H1 (cell line): ENCODE measurements around the gene KHDRBS1. TPM values are rescaled to one million over a fixed set of nuclear protein-coding genes. Genes with fewer than 3 reads are reported as not detected.

Source experiments
- CTCF ChIA-PET: fragments of 300-600 bp; sonication (Branson Sonifier 250); formaldehyde crosslinking; loops from one replicate; lab custom pipeline; 2021; ENCODE audit not compliant: partially characterized antibody; lab: Charles Lee
- POLR2A ChIA-PET: fragments of 300-600 bp; sonication (Branson Sonifier 250); formaldehyde crosslinking; loops from one replicate; lab custom pipeline; 2021; ENCODE audit warnings: inconsistent platforms; ENCODE audit not compliant: partially characterized antibody; lab: Charles Lee
- DNase-seq, 2 experiments: peaks; one replicate each; pipeline versions ENCODE4 v3.0.0 to v3.0.0-alpha.2; 2010 to 2022; ENCODE audit warnings: low spot score in 2 of 2, low read depth in 1 of 2, mixed read lengths in 1 of 2
- FAIRE-seq: peaks from 2 replicates; lab custom pipeline; 2011; peaks lifted over from hg19 to GRCh38; lab: Jason Lieb, UNC
- H2AFZ ChIP-seq: 2 replicates; pipeline ENCODE4 v1.8.1; 2012; ENCODE audit warnings: low read length, inconsistent platforms
- H2AK5ac ChIP-seq: 2 replicates; pipeline ENCODE4 v1.6.1; 2013; ENCODE audit warnings: low read depth, low read length
- H2BK120ac ChIP-seq: replicated peaks from 2 replicates; pipeline ENCODE3; 2013; ENCODE audit warnings: low read depth, low read length, inconsistent platforms
- H2BK12ac ChIP-seq: 2 replicates; pipeline ENCODE4 v1.6.1; 2013; ENCODE audit warnings: low read depth, low read length
- H2BK15ac ChIP-seq: 2 replicates; pipeline ENCODE4 v1.6.1; 2013; ENCODE audit warnings: low read length
- H2BK20ac ChIP-seq: 2 replicates; pipeline ENCODE4 v1.6.1; 2013; ENCODE audit warnings: low read length
- H2BK5ac ChIP-seq: 2 replicates; pipeline ENCODE4 v1.6.1; 2013; ENCODE audit warnings: low read depth, low read length
- H3K14ac ChIP-seq: 2 replicates; pipeline ENCODE4 v1.6.1; 2013; ENCODE audit warnings: inconsistent platforms; ENCODE audit not compliant: insufficient read length
- H3K18ac ChIP-seq: 2 replicates; pipeline ENCODE4 v1.6.1; 2013; ENCODE audit warnings: low read length; ENCODE audit errors: extremely low read depth
- H3K23ac ChIP-seq: 2 replicates; pipeline ENCODE4 v1.6.1; 2013; ENCODE audit warnings: inconsistent platforms; ENCODE audit not compliant: insufficient read length
- H3K23me2 ChIP-seq: 2 replicates; pipeline ENCODE4 v1.6.1; 2013; ENCODE audit warnings: low read depth, low read length
- H3K27ac ChIP-seq: 2 replicates; pipeline ENCODE4 v1.6.1; 2011; ENCODE audit warnings: low read depth, low read length, inconsistent platforms
- H3K27me3 ChIP-seq, 4 experiments: replicated peaks in 1 of 4; 1 replicate in 1 of 4; 2 replicates in 3 of 4; pipeline versions ENCODE4 v1.6.1 to v1.8.1; 2011 to 2013; ENCODE audit warnings: low read length in 3 of 4, mild to moderate bottlenecking in 3 of 4, inconsistent platforms in 2 of 4, mixed read lengths in 2 of 4, moderate library complexity in 1 of 4; ENCODE audit not compliant: control insufficient read depth in 3 of 4, insufficient read depth in 3 of 4; ENCODE audit errors: extremely low read depth in 1 of 4
- H3K36me3 ChIP-seq, 4 experiments: 2 replicates each; pipeline versions ENCODE4 v1.6.1 to v1.8.1; 2011 to 2013; ENCODE audit warnings: mild to moderate bottlenecking in 4 of 4, low read length in 3 of 4, moderate library complexity in 2 of 4, control low read depth in 1 of 4, inconsistent platforms in 1 of 4; ENCODE audit not compliant: insufficient read depth in 4 of 4, control insufficient read depth in 2 of 4
- H3K4ac ChIP-seq: replicated peaks from 2 replicates; pipeline ENCODE3; 2013; ENCODE audit warnings: low read length, low read depth, mixed read lengths, inconsistent platforms; ENCODE audit not compliant: insufficient read length
- H3K4me1 ChIP-seq, 4 experiments: replicated peaks in 1 of 4; 1 replicate in 1 of 4; 2 replicates in 3 of 4; pipeline versions ENCODE4 v1.6.1 to v1.8.1; 2011 to 2013; ENCODE audit warnings: low read length in 3 of 4, inconsistent platforms in 2 of 4, mixed read lengths in 1 of 4; ENCODE audit not compliant: insufficient read depth in 4 of 4, control insufficient read depth in 3 of 4
- H3K4me2 ChIP-seq, 2 experiments: 2 replicates each; pipeline versions ENCODE4 v1.6.1 to v1.8.1; 2011 to 2013; ENCODE audit warnings: low read depth in 2 of 2, low read length in 2 of 2, control low read depth in 1 of 2, inconsistent platforms in 1 of 2, mild to moderate bottlenecking in 1 of 2; ENCODE audit not compliant: insufficient read depth in 1 of 2
- H3K4me3 ChIP-seq, 4 experiments: fragments of 200-600, 300-600 bp in 1 of 4; sonication (generic), shearing (Covaris generic), sonication (Bioruptor Twin) in 1 of 4; 2 replicates each; pipeline versions ENCODE4 v1.5.1 to v1.8.1; 2011 to 2016; ENCODE audit warnings: low read length in 4 of 4, low read depth in 3 of 4, control low read depth in 2 of 4, inconsistent platforms in 2 of 4, mild to moderate bottlenecking in 2 of 4, mixed read lengths in 1 of 4, moderate library complexity in 1 of 4; ENCODE audit not compliant: insufficient read depth in 2 of 4; ENCODE audit errors: extremely low read depth in 1 of 4
- H3K56ac ChIP-seq: replicated peaks from 2 replicates; pipeline ENCODE3; 2013; ENCODE audit warnings: low read depth, mild to moderate bottlenecking, mixed read lengths, low read length, inconsistent platforms; ENCODE audit not compliant: insufficient read length
- H3K79me1 ChIP-seq: 2 replicates; pipeline ENCODE4 v1.6.1; 2013; ENCODE audit warnings: low read depth, low read length, control low read depth
- H3K79me2 ChIP-seq, 2 experiments: 2 replicates each; pipeline versions ENCODE4 v1.6.1 to v1.8.1; 2012 to 2013; ENCODE audit warnings: low read length in 2 of 2, mild to moderate bottlenecking in 2 of 2, inconsistent platforms in 1 of 2; ENCODE audit not compliant: insufficient read depth in 2 of 2, control insufficient read depth in 1 of 2
- H3K9ac ChIP-seq, 4 experiments: replicated peaks in 1 of 4; 1 replicate in 1 of 4; 2 replicates in 3 of 4; pipeline versions ENCODE4 v1.6.1 to v1.8.1; 2011 to 2013; ENCODE audit warnings: low read depth in 3 of 4, low read length in 3 of 4, control low read depth in 2 of 4, mild to moderate bottlenecking in 2 of 4, moderate library complexity in 2 of 4, inconsistent platforms in 1 of 4; ENCODE audit errors: extremely low read depth in 1 of 4
- H3K9me3 ChIP-seq, 2 experiments: 2 replicates each; pipeline versions ENCODE4 v1.6.1 to v1.8.1; 2012 to 2013; ENCODE audit warnings: mild to moderate bottlenecking in 2 of 2, moderate library complexity in 2 of 2, control low read depth in 1 of 2, inconsistent platforms in 1 of 2, low read depth in 1 of 2, low read length in 1 of 2, mixed read lengths in 1 of 2; ENCODE audit not compliant: insufficient read depth in 2 of 2
- H4K20me1 ChIP-seq, 2 experiments: replicated peaks in 1 of 2; 2 replicates each; pipeline versions ENCODE3 to v1.8.1; 2011 to 2013; ENCODE audit warnings: inconsistent platforms in 2 of 2, low read length in 2 of 2, mild to moderate bottlenecking in 1 of 2; ENCODE audit not compliant: insufficient read depth in 2 of 2, control insufficient read depth in 1 of 2
- H4K5ac ChIP-seq: 2 replicates; pipeline ENCODE4 v1.6.1; 2013; ENCODE audit warnings: low read length, low read depth, mixed read lengths, inconsistent platforms; ENCODE audit not compliant: insufficient read length
- H4K8ac ChIP-seq: 2 replicates; pipeline ENCODE4 v1.8.0; 2013; ENCODE audit warnings: mild to moderate bottlenecking, moderate library complexity, low read length, inconsistent platforms; ENCODE audit not compliant: insufficient read depth; ENCODE audit errors: extremely low read depth
- H4K91ac ChIP-seq: replicated peaks from 2 replicates; pipeline ENCODE3; 2013; ENCODE audit warnings: low read length, mixed read lengths, inconsistent platforms; ENCODE audit not compliant: insufficient read length
- CBX5 ChIP-seq: fragments of 300-800, 300-1000 bp; sonication (generic); IDR thresholded peaks from 2 replicates; pipeline ENCODE4 v1.7.1; 2016; ENCODE audit warnings: antibody characterized with exemption, low read length, low read depth
- CBX8 ChIP-seq: fragments of 300-800, 300-1000 bp; sonication (generic); IDR thresholded peaks from 2 replicates; pipeline ENCODE4 v1.7.1; 2016; ENCODE audit warnings: low read depth, low read length, borderline replicate concordance
- CEBPB ChIP-seq: IDR thresholded peaks from 2 replicates; pipeline ENCODE4 v1.6.1; 2012; ENCODE audit warnings: low read depth, low read length
- CHD1 ChIP-seq: IDR thresholded peaks from 2 replicates; pipeline ENCODE4 v1.6.1; 2012; ENCODE audit warnings: low read depth, low read length, improper control_type of control experiment
- EGR1 ChIP-seq: IDR thresholded peaks from 2 replicates; pipeline ENCODE4 v1.6.1; 2011; ENCODE audit warnings: low read depth, low read length, borderline replicate concordance
- EP300 ChIP-seq, 2 experiments: IDR thresholded peaks; 1 replicate in 1 of 2; 2 replicates in 1 of 2; pipeline ENCODE4 v1.6.1; 2011 to 2012; ENCODE audit warnings: low read depth in 2 of 2, low read length in 2 of 2, mild to moderate bottlenecking in 2 of 2, borderline replicate concordance in 1 of 2, inconsistent platforms in 1 of 2, moderate library complexity in 1 of 2
- KDM1A ChIP-seq: fragments of 200-600, 300-600 bp; sonication (generic); IDR thresholded peaks from 2 replicates; pipeline ENCODE4 v1.7.1; 2016; ENCODE audit warnings: mild to moderate bottlenecking, low read length, borderline replicate concordance
- MAFK ChIP-seq: IDR thresholded peaks from 2 replicates; pipeline ENCODE4 v1.6.1; 2012; ENCODE audit warnings: low read depth, mild to moderate bottlenecking, improper control_type of control experiment, low read length
- SIN3A ChIP-seq, 2 experiments: IDR thresholded peaks in 1 of 2; conservative IDR thresholded peaks in 1 of 2; 2 replicates each; pipeline ENCODE4 v1.6.1; 2011 to 2012; ENCODE audit warnings: low read length in 2 of 2, improper control_type of control experiment in 1 of 2, low read depth in 1 of 2, mild to moderate bottlenecking in 1 of 2
- WGBS, 2 experiments: shearing (Covaris generic) in 1 of 2; methylation state at CpG; one replicate each; pipeline versions ENCODE4 v1.1.6 to v1.1.7; 2013 to 2015; ENCODE audit warnings: low lambda C conversion rate in 2 of 2, mixed read lengths in 2 of 2, inconsistent platforms in 1 of 2, low coverage in 1 of 2, missing lambda C conversion rate in 1 of 2; ENCODE audit not compliant: insufficient replicate concordance in 2 of 2, insufficient coverage in 1 of 2, insufficient read length in 1 of 2; ENCODE audit errors: extremely low coverage in 1 of 2, missing lambda C conversion rate in 1 of 2; 5-methylcytosine and 5-hydroxymethylcytosine counted together
- polyA plus RNA-seq, 7 experiments: library from polyadenylated mRNA; depleted of rRNA in 3 of 7; stranded (reverse) in 5 of 7; unstranded in 2 of 7; fragments of >200 nt in 5 of 7; fragments of 200-250 nt in 2 of 7; gene quantifications; 1 replicate in 5 of 7; 2 replicates in 1 of 7; 4 replicates in 1 of 7; pipeline versions ENCODE4 v1.2.1 to v1.2.3, GENCODE V29; 2011 to 2013; ENCODE audit warnings: missing spikeins in 2 of 7, mixed read lengths in 2 of 7
- total RNA-seq: library from RNA; stranded (reverse); fragmentation: NEBNext Ultra II Directional; extraction: Animal tissue kit (Norgen Biotek cat#: 25700); gene quantifications from 2 replicates; pipeline ENCODE4 v1.2.1, GENCODE V29; 2021
- TF ChIP-seq, protein P1 (sequence below): IDR thresholded peaks from 2 replicates; pipeline ENCODE4 v1.6.1; 2011; ENCODE audit warnings: low read length, improper control_type of control experiment

KHDRBS1 gene
- total and polyA plus RNA-seq, 2 of the 8 experiments (the other 6 are each of a cell fraction or from before 2014, with no cell fraction given): 53.8 to 284 TPM

DNA sequence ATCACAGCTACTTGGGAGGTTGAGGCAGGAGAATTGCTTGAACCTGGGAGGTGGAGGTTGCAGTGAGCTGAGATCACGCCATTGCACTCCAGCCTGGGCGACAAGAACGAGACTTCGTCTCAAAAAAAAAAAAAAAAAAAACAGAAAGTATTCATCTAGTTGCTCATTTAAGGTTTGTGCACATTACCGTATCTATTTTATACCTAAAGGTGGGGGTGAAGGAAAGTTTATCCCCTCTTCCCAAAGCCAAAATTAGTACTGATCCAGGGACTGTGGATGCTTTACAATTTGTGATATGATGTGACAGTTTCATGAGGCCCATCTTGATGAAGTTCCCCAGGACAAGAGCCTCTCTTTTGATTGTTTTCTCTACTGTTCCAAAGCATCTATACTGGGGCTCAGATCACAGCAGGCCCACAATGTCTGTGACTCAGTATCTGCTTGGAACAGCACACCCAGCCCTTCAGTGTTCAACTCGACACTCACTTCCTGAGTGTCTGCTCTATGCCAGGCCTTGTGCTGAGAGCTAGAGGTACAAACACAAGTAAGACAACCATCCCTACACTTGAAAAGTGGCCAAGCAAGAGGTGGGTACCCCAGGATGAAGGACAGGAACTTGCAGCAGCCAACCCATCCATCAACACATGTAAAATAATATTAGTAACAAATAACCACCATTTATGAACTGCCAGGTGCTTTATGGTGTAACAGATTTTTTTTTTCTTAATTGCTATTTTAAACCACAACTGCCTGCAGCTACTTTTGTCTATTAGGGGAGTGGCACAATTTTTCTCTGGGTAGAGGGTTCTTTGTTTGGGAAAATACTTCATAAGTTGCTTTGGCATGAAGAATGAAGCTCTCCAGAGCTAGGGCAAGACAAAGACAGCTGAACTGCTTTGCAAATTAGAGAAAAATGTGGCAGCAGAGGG lies 29.0 kb upstream of the KHDRBS1 start:
- Histone ChIP-seq H3K4ac (no peak overlapping the region), H3K27me3 (no peaks in the 10 kb centered on the region), H3K9ac (no peak overlapping the region), H3K4me3 (no peak overlapping the region), H3K4me1 (peaks cover 0 to 6% (median 3%) of the 10 kb centered on the region in 4 experiments; a peak in 6 of 7 replicates), H3K79me2 (no peaks in the 10 kb centered on the region), H2AFZ (peak overlapping the region; percentile 54), H3K79me1 (no peaks in the 10 kb centered on the region), H2AK5ac (no peak overlapping the region), H3K23ac (no peak overlapping the region), H3K9me3 (0 out of 4 replicates have a peak, but pooled peaks cover 0 to 3% of the 10 kb centered on the region in 2 experiments), H2BK12ac (no peak overlapping the region), H2BK20ac (no peak overlapping the region), H4K20me1 (no peaks in the 10 kb centered on the region), H4K5ac (no peak overlapping the region), H4K8ac (no peak overlapping the region), H3K36me3 (no peaks in the 10 kb centered on the region), H2BK120ac (no peak overlapping the region), H3K56ac (no peak overlapping the region), H3K4me2 (no peak overlapping the region), H3K14ac (no peak overlapping the region), H2BK5ac (no peak overlapping the region), H3K27ac (no peak overlapping the region), H3K18ac (no peak overlapping the region), H2BK15ac (no peak overlapping the region), H3K23me2 (no peaks in the 10 kb centered on the region), H4K91ac (no peak overlapping the region)
- DNase-seq (no peak), FAIRE-seq (no peak)
- 100% methylated on average over 3 of the region's 6 CpGs; no CpG with 5 or more reads in 1 of the 2 experiments for WGBS, 2 experiments
- ChIA-PET CTCF (interaction anchor here (0.8 to 2.3 kb wide), 9 partner anchors 7 to 37 kb away, joined by 3 to 12 read pairs (median 4); no protein-coding TSS in a partner anchor), POLR2A (interaction anchor here (1.2 to 1.5 kb wide), 2 partner anchors 23 to 29 kb away, joined by 3 to 4 read pairs; partner anchors contain the start of gene KHDRBS1)
- TF ChIP-seq SIN3A (conservative IDR thresholded peaks at IDR 0.05 in 1 of 2, IDR thresholded peaks at IDR 0.05 in 1 of 2; ENCODE audit: low read depth in 1 of 2, low read length in 2 of 2): no peak
- no peak for TF ChIP-seq EGR1
- TF ChIP-seq, protein P1, sequence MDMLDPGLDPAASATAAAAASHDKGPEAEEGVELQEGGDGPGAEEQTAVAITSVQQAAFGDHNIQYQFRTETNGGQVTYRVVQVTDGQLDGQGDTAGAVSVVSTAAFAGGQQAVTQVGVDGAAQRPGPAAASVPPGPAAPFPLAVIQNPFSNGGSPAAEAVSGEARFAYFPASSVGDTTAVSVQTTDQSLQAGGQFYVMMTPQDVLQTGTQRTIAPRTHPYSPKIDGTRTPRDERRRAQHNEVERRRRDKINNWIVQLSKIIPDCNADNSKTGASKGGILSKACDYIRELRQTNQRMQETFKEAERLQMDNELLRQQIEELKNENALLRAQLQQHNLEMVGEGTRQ: no peak
- no peak for TF ChIP-seq MAFK
- no peak for TF ChIP-seq CBX5
- no peak for TF ChIP-seq CHD1
- no peak for TF ChIP-seq CEBPB
- no peak for TF ChIP-seq EP300 (IDR thresholded peaks at IDR 0.05; ENCODE audit: borderline replicate concordance in 1 of 2, low read depth in 2 of 2, low read length in 2 of 2)
- TF ChIP-seq KDM1A: no peak
- no peak for TF ChIP-seq CBX8
